H9 (cell line): Measurements from ENCODE around the gene SOX11. TPM values are rescaled to one million over a fixed set of nuclear protein-coding genes. Genes with fewer than 3 reads are reported as not detected.

Experiments
- DNase-seq: peaks from one replicate; pipeline ENCODE4 v3.0.0-alpha.2; 2017
- H2AFZ ChIP-seq: one replicate; pipeline ENCODE4 v1.6.1; 2013; ENCODE audit warnings: mild to moderate bottlenecking, low read length, control low read depth, moderate library complexity
- H2AK5ac ChIP-seq: 2 replicates; pipeline ENCODE4 v1.6.1; 2013; ENCODE audit warnings: low read length, control low read depth, mixed read lengths; ENCODE audit not compliant: insufficient read length
- H2BK120ac ChIP-seq: one replicate; pipeline ENCODE4 v1.6.1; 2013; ENCODE audit warnings: low read depth, mild to moderate bottlenecking, low read length, control low read depth, inconsistent platforms; ENCODE audit not compliant: poor library complexity, severe bottlenecking
- H2BK12ac ChIP-seq: 2 replicates; pipeline ENCODE4 v1.6.1; 2013; ENCODE audit warnings: low read length, control low read depth, mixed read lengths, low read depth; ENCODE audit not compliant: insufficient read length
- H2BK15ac ChIP-seq: 2 replicates; pipeline ENCODE4 v1.6.1; 2013; ENCODE audit warnings: low read depth, low read length, control low read depth
- H2BK20ac ChIP-seq: one replicate; pipeline ENCODE4 v1.6.1; 2013; ENCODE audit warnings: low read depth, mild to moderate bottlenecking, low read length, control low read depth, inconsistent platforms; ENCODE audit not compliant: poor library complexity, severe bottlenecking
- H2BK5ac ChIP-seq: 2 replicates; pipeline ENCODE4 v1.6.1; 2013; ENCODE audit warnings: low read length, control low read depth, mixed read lengths; ENCODE audit not compliant: insufficient read length
- H3K14ac ChIP-seq: 2 replicates; pipeline ENCODE4 v1.6.1; 2013; ENCODE audit warnings: low read length, control low read depth; ENCODE audit not compliant: insufficient read depth
- H3K18ac ChIP-seq: 2 replicates; pipeline ENCODE4 v1.6.1; 2013; ENCODE audit warnings: low read depth, mild to moderate bottlenecking, mixed read lengths, low read length, control low read depth; ENCODE audit not compliant: insufficient read length
- H3K23ac ChIP-seq: 2 replicates; pipeline ENCODE4 v1.6.1; 2013; ENCODE audit warnings: low read length, control low read depth, mixed read lengths, low read depth; ENCODE audit not compliant: insufficient read length
- H3K23me2 ChIP-seq: 2 replicates; pipeline ENCODE4 v1.6.1; 2013; ENCODE audit warnings: low read depth, mild to moderate bottlenecking, mixed read lengths, low read length, control low read depth; ENCODE audit not compliant: insufficient read length, poor library complexity, severe bottlenecking
- H3K27ac ChIP-seq: 2 replicates; pipeline ENCODE4 v1.5.1; 2013; ENCODE audit warnings: low read length, control low read depth, mixed read lengths, low read depth; ENCODE audit not compliant: insufficient read length
- H3K27me3 ChIP-seq: 2 replicates; pipeline ENCODE4 v1.6.1; 2013; ENCODE audit warnings: low read length, control low read depth, inconsistent platforms; ENCODE audit not compliant: insufficient read depth
- H3K4ac ChIP-seq: 2 replicates; pipeline ENCODE4 v1.6.1; 2013; ENCODE audit warnings: low read depth, mild to moderate bottlenecking, control low read depth, inconsistent platforms, low read length, moderate library complexity
- H3K4me1 ChIP-seq: 2 replicates; pipeline ENCODE4 v1.6.1; 2013; ENCODE audit warnings: low read length, control low read depth, inconsistent platforms; ENCODE audit not compliant: insufficient read depth
- H3K4me2 ChIP-seq: 2 replicates; pipeline ENCODE4 v1.6.1; 2013; ENCODE audit warnings: low read length, control low read depth, mixed read lengths; ENCODE audit not compliant: insufficient read length, insufficient read depth
- H3K56ac ChIP-seq: 2 replicates; pipeline ENCODE4 v1.6.1; 2013; ENCODE audit warnings: low read depth, mild to moderate bottlenecking, mixed read lengths, low read length, control low read depth; ENCODE audit not compliant: insufficient read length
- H3K79me1 ChIP-seq: 2 replicates; pipeline ENCODE4 v1.6.1; 2013; ENCODE audit warnings: low read depth, mild to moderate bottlenecking, moderate library complexity, low read length, control low read depth, inconsistent platforms; ENCODE audit not compliant: insufficient read depth, poor library complexity, severe bottlenecking
- H3K79me2 ChIP-seq: 2 replicates; pipeline ENCODE4 v1.6.1; 2013; ENCODE audit warnings: low read length, control low read depth, inconsistent platforms; ENCODE audit not compliant: insufficient read depth
- H3K9ac ChIP-seq: 2 replicates; pipeline ENCODE4 v1.6.1; 2013; ENCODE audit warnings: low read length, control low read depth, mixed read lengths; ENCODE audit not compliant: insufficient read length; ENCODE audit errors: extremely low read depth
- H3K9me3 ChIP-seq: one replicate; pipeline ENCODE4 v1.6.1; 2013; ENCODE audit warnings: low read depth, low read length, inconsistent platforms; ENCODE audit not compliant: control insufficient read depth
- H3T11ph ChIP-seq: one replicate; pipeline ENCODE4 v1.6.1; 2013; ENCODE audit warnings: mild to moderate bottlenecking, low read length, control low read depth, inconsistent platforms
- H4K20me1 ChIP-seq: one replicate; pipeline ENCODE4 v1.6.1; 2013; ENCODE audit not compliant: control insufficient read depth, insufficient read length, insufficient read depth
- H4K5ac ChIP-seq: 2 replicates; pipeline ENCODE4 v1.6.1; 2013; ENCODE audit warnings: low read depth, mild to moderate bottlenecking, mixed read lengths, low read length, control low read depth; ENCODE audit not compliant: insufficient read length
- H4K8ac ChIP-seq: replicated peaks from 2 replicates; pipeline ENCODE4 v1.6.1; 2013; ENCODE audit warnings: low read length, control low read depth, mixed read lengths, low read depth; ENCODE audit not compliant: insufficient read length
- H4K91ac ChIP-seq: 2 replicates; pipeline ENCODE4 v1.6.1; 2013; ENCODE audit warnings: low read depth, mild to moderate bottlenecking, moderate library complexity, mixed read lengths, low read length, control low read depth; ENCODE audit not compliant: insufficient read length
- H3K27ac Mint-ChIP-seq, 3 experiments: 2 replicates in 2 of 3; 3 replicates in 1 of 3; pipeline ENCODE4 v1.8.0; 2020 to 2021; ENCODE audit warnings: mixed read lengths in 3 of 3, mild to moderate bottlenecking in 1 of 3, moderate library complexity in 1 of 3
- H3K27me3 Mint-ChIP-seq: 2 replicates; pipeline ENCODE4 v1.8.0; 2021; ENCODE audit warnings: low read depth, mild to moderate bottlenecking, moderate library complexity, mixed read lengths
- H3K36me3 Mint-ChIP-seq, 3 experiments: 2 replicates in 2 of 3; 3 replicates in 1 of 3; pipeline ENCODE4 v1.8.0; 2020 to 2021; ENCODE audit warnings: low read depth in 3 of 3, mixed read lengths in 3 of 3; ENCODE audit not compliant: insufficient read depth in 1 of 3
- H3K4me1 Mint-ChIP-seq, 2 experiments: 2 replicates each; pipeline ENCODE4 v1.8.0; 2020; ENCODE audit warnings: mixed read lengths in 2 of 2
- H3K4me3 Mint-ChIP-seq, 2 experiments: 2 replicates in 1 of 2; 3 replicates in 1 of 2; pipeline ENCODE4 v1.8.0; 2020 to 2021; ENCODE audit warnings: mild to moderate bottlenecking in 2 of 2, mixed read lengths in 2 of 2, moderate library complexity in 1 of 2
- H3K9me3 Mint-ChIP-seq, 2 experiments: 2 replicates in 1 of 2; 3 replicates in 1 of 2; pipeline ENCODE4 v1.8.0; 2020; ENCODE audit warnings: mild to moderate bottlenecking in 2 of 2, mixed read lengths in 2 of 2, moderate library complexity in 1 of 2
- CTCF ChIP-seq: fragments of 200-600 bp; sonication (generic); conservative IDR thresholded peaks from 3 replicates; pipeline ENCODE4 v1.8.0; 2021; ENCODE audit warnings: antibody characterized with exemption, mild to moderate bottlenecking
- WGBS: extraction: QIAGEN DNeasy Blood & Tissue Kit; methylation state at CpG from one replicate; pipeline ENCODE4 v1.1.7; 2013; ENCODE audit warnings: missing lambda C conversion rate, low lambda C conversion rate, mixed read lengths; ENCODE audit not compliant: insufficient read length; ENCODE audit errors: extremely low coverage; 5-methylcytosine and 5-hydroxymethylcytosine counted together
- total RNA-seq: library from RNA; stranded (reverse); gene quantifications from 2 replicates; pipeline ENCODE4 v1.2.1, GENCODE V29; 2021

Gene SOX11
- total RNA-seq, 1 experiment from 2014 or later, result 43.8 TPM

DNA sequence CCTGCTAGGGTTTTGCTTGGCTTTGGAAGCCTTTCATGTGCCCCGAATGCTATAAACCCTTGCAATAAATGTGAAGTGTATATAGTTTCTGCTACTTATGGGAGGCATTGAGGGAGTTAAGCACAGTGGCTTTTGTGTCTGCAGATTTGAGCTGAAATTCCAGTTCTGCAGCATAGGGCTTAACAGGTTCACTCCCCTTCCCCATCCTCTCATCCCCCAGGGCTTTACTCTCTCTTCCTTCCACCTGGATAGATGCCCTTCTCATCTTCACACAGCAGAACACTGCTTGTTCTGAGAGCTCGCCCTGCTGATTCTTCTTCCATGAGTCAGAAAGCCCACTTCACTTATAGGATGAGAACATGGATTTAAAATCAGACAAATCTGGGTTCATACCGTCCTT is 37.2 kb downstream of the SOX11 start:
- no peak overlapping the region for H3K27ac ChIP-seq

More for the DNA sequence above, 37.2 kb downstream of the SOX11 start:
- H3K79me2 ChIP-seq, result no peaks in the 10 kb centered on the region; the same call in 1 of the 2 replicates
- Mint-ChIP-seq H3K27ac (no peak overlapping the region), H3K4me1 (peaks cover 54% of the 10 kb centered on the region in 2 experiments), H3K9me3 (peaks cover 0 to 9% of the 10 kb centered on the region in 2 experiments; a peak in 2 of 5 replicates), H3K27me3 (peaks cover 2% of the 10 kb centered on the region; the same call in 1 of the 2 replicates), H3K4me3 (no peak overlapping the region), H3K36me3 (peaks cover 1 to 32% (median 5%) of the 10 kb centered on the region in 3 experiments; a peak in 4 of 7 replicates)
- no peak overlapping the region for H3K4me2 ChIP-seq
- no peak overlapping the region for H3K18ac ChIP-seq
- no peak overlapping the region for H3K56ac ChIP-seq
- H2BK15ac ChIP-seq, result no peak overlapping the region
- H2BK5ac ChIP-seq, result no peak overlapping the region
- H3K4ac ChIP-seq, result no peak overlapping the region
- no peaks in the 10 kb centered on the region for H3K9me3 ChIP-seq
- H3K23ac ChIP-seq, result no peak overlapping the region
- H3T11ph ChIP-seq, result no peak overlapping the region
- H3K79me1 ChIP-seq, result no peaks in the 10 kb centered on the region
- WGBS, result no CpG with 5 or more reads among the region's 3 CpGs
- H3K27me3 ChIP-seq, result no peaks in the 10 kb centered on the region
- H2AK5ac ChIP-seq, result no peak overlapping the region
- H2BK12ac ChIP-seq, result no peak overlapping the region
- H3K4me1 ChIP-seq, result peaks cover 6% of the 10 kb centered on the region; the same call in 1 of the 2 replicates
- H2BK120ac ChIP-seq, result no peak overlapping the region
- TF ChIP-seq CTCF, result no peak
- H4K20me1 ChIP-seq, result no peaks in the 10 kb centered on the region
- no peak for DNase-seq
- H3K9ac ChIP-seq, result no peak overlapping the region
- no peaks in the 10 kb centered on the region for H3K23me2 ChIP-seq
- no peak overlapping the region for H2AFZ ChIP-seq
- H4K8ac ChIP-seq, result no peak overlapping the region
- no peak overlapping the region for H4K5ac ChIP-seq
- H4K91ac ChIP-seq, result no peak overlapping the region
- no peak overlapping the region for H3K14ac ChIP-seq
- H2BK20ac ChIP-seq, result no peak overlapping the region
